B cell (primary cell): ENCODE results near the gene UBE2J1.

Source experiments
- CTCF ChIP-seq: fragments of 200-600 bp; IDR thresholded peaks from one replicate; pipeline ENCODE4 v1.8.0; 2022; ENCODE audit warnings: antibody characterized with exemption, mild to moderate bottlenecking
- EZH2 ChIP-seq: IDR thresholded peaks from 2 replicates; pipeline ENCODE4 v1.6.1; 2012; ENCODE audit warnings: borderline replicate concordance, low read depth, mild to moderate bottlenecking, moderate library complexity, low read length; ENCODE audit not compliant: insufficient read depth, poor library complexity, severe bottlenecking

- no peak for TF ChIP-seq CTCF
- TF ChIP-seq EZH2 = no peak
Measured at GRCh38 chr6:89302195-89302770, 50.2 kb downstream of the UBE2J1 start.
